ENCODE measurements around the gene ENTREP1.
"Not testable (repeated sequence)": the region's sequence is repeated elsewhere in the genome, so short reads cannot be mapped to it uniquely, and the experiment has no call there.

The ENTREP1 gene

GRCh38 chr9:69299315-69299714, 25.7 kb upstream of the ENTREP1 start:
- H3K27ac ChIP-seq (ENCODE audit: low read depth, low read length), result no peak overlapping the region
- no peaks in the 10 kb centered on the region for H3K36me3 ChIP-seq (ENCODE audit: control insufficient read depth, low read length)
- H3K4me3 ChIP-seq (ENCODE audit: low read length), result no peak overlapping the region
- no peaks in the 10 kb centered on the region for H4K20me1 ChIP-seq (ENCODE audit: control insufficient read depth, insufficient read depth, low read depth, low read length)
- no peaks in the 10 kb centered on the region for H3K9me2 ChIP-seq (replicated peaks; ENCODE audit: control insufficient read depth, low read length)
- no peaks in the 10 kb centered on the region for H3K4me1 ChIP-seq (ENCODE audit: control insufficient read depth, low read length)
- no peaks in the 10 kb centered on the region for H3F3A ChIP-seq (ENCODE audit: control insufficient read depth, insufficient read depth)
- no peaks in the 10 kb centered on the region for H3K79me2 ChIP-seq (ENCODE audit: control insufficient read depth, low read length)
- H3K9me3 ChIP-seq (ENCODE audit: control insufficient read depth, insufficient read depth, low read length), result no peaks in the 10 kb centered on the region
- no peak overlapping the region for H3K4me2 ChIP-seq (ENCODE audit: low read length)
- H3K27me3 ChIP-seq (ENCODE audit: control insufficient read depth, low read length), result no peaks in the 10 kb centered on the region; the same call in 1 of the 2 replicates
- TF ChIP-seq EZH2phosphoT487 (IDR thresholded peaks at IDR 0.05; ENCODE audit: borderline replicate concordance, low read length) (no peak), CTCF (IDR thresholded peaks at IDR 0.05; ENCODE audit: low read depth, low read length, poor library complexity, severe bottlenecking) (no peak)

- H3K4me1 ChIP-seq (ENCODE audit: control insufficient read depth, low read length), result no peaks in the 10 kb centered on the region
- no peaks in the 10 kb centered on the region; the same call in 1 of the 2 replicates for H3K27me3 ChIP-seq (ENCODE audit: control insufficient read depth, low read length)
- H3K9me3 ChIP-seq (ENCODE audit: control insufficient read depth, insufficient read depth, low read length), result no peaks in the 10 kb centered on the region
- no peaks in the 10 kb centered on the region for H3F3A ChIP-seq (ENCODE audit: control insufficient read depth, insufficient read depth)
- no peaks in the 10 kb centered on the region for H3K36me3 ChIP-seq (ENCODE audit: control insufficient read depth, low read length)
- H3K9me2 ChIP-seq (replicated peaks; ENCODE audit: control insufficient read depth, low read length), result no peaks in the 10 kb centered on the region
- no peak overlapping the region for H3K4me3 ChIP-seq (ENCODE audit: low read length)
- no peaks in the 10 kb centered on the region for H3K79me2 ChIP-seq (ENCODE audit: control insufficient read depth, low read length)
- no peaks in the 10 kb centered on the region for H4K20me1 ChIP-seq (ENCODE audit: control insufficient read depth, insufficient read depth, low read depth, low read length)
- no peak overlapping the region for H3K4me2 ChIP-seq (ENCODE audit: low read length)
- no peak for TF ChIP-seq CTCF (IDR thresholded peaks at IDR 0.05; ENCODE audit: low read depth, low read length, poor library complexity, severe bottlenecking)
- no peak for TF ChIP-seq EZH2phosphoT487 (IDR thresholded peaks at IDR 0.05; ENCODE audit: borderline replicate concordance, low read length)
- no peak overlapping the region for H3K27ac ChIP-seq (ENCODE audit: low read depth, low read length)
These were observed 25.2 kb upstream of the ENTREP1 start for GRCh38 chr9:69299826-69300225.

- Histone ChIP-seq H3K36me3 (ENCODE audit: control insufficient read depth, low read length) (no peaks in the 10 kb centered on the region), H4K20me1 (ENCODE audit: control insufficient read depth, insufficient read depth, low read depth, low read length) (no peaks in the 10 kb centered on the region), H3K9me2 (replicated peaks; ENCODE audit: control insufficient read depth, low read length) (no peaks in the 10 kb centered on the region), H3F3A (ENCODE audit: control insufficient read depth, insufficient read depth) (no peaks in the 10 kb centered on the region), H3K79me2 (ENCODE audit: control insufficient read depth, low read length) (no peaks in the 10 kb centered on the region), H3K4me1 (ENCODE audit: control insufficient read depth, low read length) (no peaks in the 10 kb centered on the region), H3K4me3 (ENCODE audit: low read length) (no peak overlapping the region), H3K9me3 (ENCODE audit: control insufficient read depth, insufficient read depth, low read length) (no peaks in the 10 kb centered on the region), H3K27me3 (ENCODE audit: control insufficient read depth, low read length) (no peaks in the 10 kb centered on the region), H3K27ac (ENCODE audit: low read depth, low read length) (no peak overlapping the region), H3K4me2 (ENCODE audit: low read length) (no peak overlapping the region)
- TF ChIP-seq CTCF (IDR thresholded peaks at IDR 0.05; ENCODE audit: low read depth, low read length, poor library complexity, severe bottlenecking) (no peak), EZH2phosphoT487 (IDR thresholded peaks at IDR 0.05; ENCODE audit: borderline replicate concordance, low read length) (no peak)
These were observed 21.7 kb upstream of the ENTREP1 start for GRCh38 chr9:69303331-69303730.

GRCh38 chr9:69306895-69307445, 18.0 kb upstream of the ENTREP1 start:
- not testable (repeated sequence) for H3K27ac ChIP-seq (ENCODE audit: low read depth, low read length); H3K4me1 ChIP-seq (ENCODE audit: control insufficient read depth, low read length); H3K9me2 ChIP-seq (replicated peaks; ENCODE audit: control insufficient read depth, low read length); H4K20me1 ChIP-seq (ENCODE audit: control insufficient read depth, insufficient read depth, low read depth, low read length); H3K27me3 ChIP-seq (ENCODE audit: control insufficient read depth, low read length); H3K4me3 ChIP-seq (ENCODE audit: low read length); H3K79me2 ChIP-seq (ENCODE audit: control insufficient read depth, low read length); H3K4me2 ChIP-seq (ENCODE audit: low read length); H3F3A ChIP-seq (ENCODE audit: control insufficient read depth, insufficient read depth); H3K36me3 ChIP-seq (ENCODE audit: control insufficient read depth, low read length); H3K9me3 ChIP-seq (ENCODE audit: control insufficient read depth, insufficient read depth, low read length)
